ENCODE data around the gene CELA3A. TPM values are rescaled to one million over a fixed set of nuclear protein-coding genes. Genes with fewer than 3 reads are reported as not detected.
A peak's percentile ranks its signal among the peaks of the same experiment; 100 is the strongest.

The CELA3A gene
- total and polyA plus RNA-seq, 2 of the 13 experiments (the other 11 are each of a cell fraction or from before 2014, with no cell fraction given), result 0.09 TPM; not detected in 1

- TF ChIP-seq ZC3H13 (CRISPR knock-in tag; IDR thresholded peaks at IDR 0.05), result no peak
- no peak for TF ChIP-seq ZNF614 (CRISPR knock-in tag; IDR thresholded peaks at IDR 0.05; ENCODE audit: borderline replicate concordance)
- TF ChIP-seq MIER3 (CRISPR knock-in tag; IDR thresholded peaks at IDR 0.05; ENCODE audit: borderline replicate concordance), result no peak
- TF ChIP-seq SYNCRIP (IDR thresholded peaks at IDR 0.05; ENCODE audit: insufficient read depth, low read depth, low read length), result no peak
- TF ChIP-seq FLYWCH1 (CRISPR knock-in tag; IDR thresholded peaks at IDR 0.05), result no peak
- TF ChIP-seq ZNF691 (CRISPR knock-in tag; IDR thresholded peaks at IDR 0.05; ENCODE audit: borderline replicate concordance, low read depth), result 0 out of 2 replicates have a peak, but pooled peaks have one; percentile 32
- no peak for TF ChIP-seq RFX5 (IDR thresholded peaks at IDR 0.05; ENCODE audit: low read depth, low read length)
- 0 out of 2 replicates have a peak, but pooled peaks have one; percentile 4 for TF ChIP-seq SP2 (CRISPR knock-in tag; IDR thresholded peaks at IDR 0.05)
- TF ChIP-seq, protein P1, sequence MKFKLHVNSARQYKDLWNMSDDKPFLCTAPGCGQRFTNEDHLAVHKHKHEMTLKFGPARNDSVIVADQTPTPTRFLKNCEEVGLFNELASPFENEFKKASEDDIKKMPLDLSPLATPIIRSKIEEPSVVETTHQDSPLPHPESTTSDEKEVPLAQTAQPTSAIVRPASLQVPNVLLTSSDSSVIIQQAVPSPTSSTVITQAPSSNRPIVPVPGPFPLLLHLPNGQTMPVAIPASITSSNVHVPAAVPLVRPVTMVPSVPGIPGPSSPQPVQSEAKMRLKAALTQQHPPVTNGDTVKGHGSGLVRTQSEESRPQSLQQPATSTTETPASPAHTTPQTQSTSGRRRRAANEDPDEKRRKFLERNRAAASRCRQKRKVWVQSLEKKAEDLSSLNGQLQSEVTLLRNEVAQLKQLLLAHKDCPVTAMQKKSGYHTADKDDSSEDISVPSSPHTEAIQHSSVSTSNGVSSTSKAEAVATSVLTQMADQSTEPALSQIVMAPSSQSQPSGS (CRISPR knock-in tag; IDR thresholded peaks at IDR 0.05), result peak; percentile 33; the same call in 1 of the 2 replicates
- peak; percentile 14; the same call in 1 of the 2 replicates for TF ChIP-seq RBFOX2 (IDR thresholded peaks at IDR 0.05; ENCODE audit: low read depth, low read length)
- 0 out of 2 replicates have a peak, but pooled peaks have one; percentile 27 for TF ChIP-seq JUN (CRISPR knock-in tag; IDR thresholded peaks at IDR 0.05)
- TF ChIP-seq ZNF816 (CRISPR knock-in tag; IDR thresholded peaks at IDR 0.05; ENCODE audit: borderline replicate concordance), result no peak
- 0 out of 2 replicates have a peak, but pooled peaks have one; percentile 0 for TF ChIP-seq SMC3 (IDR thresholded peaks at IDR 0.05; ENCODE audit: low read length)
- no peak for TF ChIP-seq AKNA (CRISPR knock-in tag; IDR thresholded peaks at IDR 0.05; ENCODE audit: borderline replicate concordance)
- TF ChIP-seq ZNF766 (CRISPR knock-in tag; IDR thresholded peaks at IDR 0.05; ENCODE audit: borderline replicate concordance), result no peak
- TF ChIP-seq KMT2A (CRISPR knock-in tag; IDR thresholded peaks at IDR 0.05), result peak; percentile 49; the same call in 1 of the 2 replicates
- no peak; the same call in 1 of the 2 replicates for TF ChIP-seq MAZ (IDR thresholded peaks at IDR 0.05; ENCODE audit: borderline replicate concordance, low read depth, low read length)
- no peak for TF ChIP-seq MAZ (CRISPR knock-in tag; IDR thresholded peaks at IDR 0.05; ENCODE audit: low read depth)
These were observed 51.8 kb downstream of the CELA3A start (continued) for GRCh38 chr1:22053017-22053860.
